HCT116 (cell line): Measurements from ENCODE around the gene TNFRSF6B. TPM values are rescaled to one million over a fixed set of nuclear protein-coding genes. Genes with fewer than 3 reads are reported as not detected.

Experiments
- ATAC-seq: fragments of 200-7000 bp; cut with Tn5 transposase; 2 replicates; pipeline ENCODE4 v1.9.1; 2020; ENCODE audit warnings: mild to moderate bottlenecking, moderate library complexity
- BruUV-seq: library from RNA; stranded (reverse); fragments of 400-500 nt; replicated peaks from 2 replicates; lab custom pipeline; 2021; lab: Mats Ljungman, UMichigan
- CTCF ChIA-PET: fragments of 300-600 bp; sonication (Branson Sonifier 250); formaldehyde crosslinking; loops from one replicate; lab custom pipeline; 2021; ENCODE audit warnings: antibody characterized with exemption; lab: Charles Lee
- POLR2A ChIA-PET: fragments of 300-600, 350-600 bp; sonication (Branson Sonifier 250); formaldehyde crosslinking; loops from one replicate; lab custom pipeline; 2021; ENCODE audit warnings: antibody characterized with exemption; lab: Charles Lee
- RAD21 ChIA-PET, 2 experiments: fragments of 300-600 bp; sonication (Branson Sonifier 250); formaldehyde crosslinking; loops; one replicate each; lab custom pipeline; 2023; ENCODE audit warnings: low total read pairs in 2 of 2; ENCODE audit not compliant: uncharacterized antibody in 2 of 2, unreplicated experiment in 2 of 2, low non-redundant PET in 1 of 2; lab: Charles Lee
- DNase-seq: peaks from one replicate; pipeline ENCODE4 v3.0.0-alpha.2; 2010; ENCODE audit warnings: low read depth, low spot score
- H2AFZ ChIP-seq: fragments of 200-600 bp; shearing (Covaris generic), sonication (generic); 2 replicates; pipeline ENCODE4 v1.6.1; 2017; ENCODE audit warnings: low read depth, mixed run types, mixed read lengths, antibody characterized with exemption, low read length; ENCODE audit not compliant: poor library complexity, severe bottlenecking
- H3K27ac ChIP-seq: 2 replicates; pipeline ENCODE4 v1.5.1; 2012; ENCODE audit warnings: low read depth, low read length
- H3K27me3 ChIP-seq: fragments of 200-600 bp; sonication (generic); 2 replicates; pipeline ENCODE4 v1.6.1; 2016; ENCODE audit warnings: mixed run types, low read length, mixed read lengths; ENCODE audit not compliant: insufficient read depth
- H3K36me3 ChIP-seq, 2 experiments: fragments of 200-500 bp in 1 of 2; fragments of 200-600 bp in 1 of 2; sonication (Bioruptor generic) in 1 of 2; sonication (generic) in 1 of 2; 2 replicates each; pipeline versions ENCODE4 v1.5.1 to v1.6.1; 2014 to 2016; ENCODE audit warnings: low read length in 2 of 2, inconsistent platforms in 1 of 2, mixed read lengths in 1 of 2, mixed run types in 1 of 2; ENCODE audit not compliant: insufficient read depth in 2 of 2, control insufficient read depth in 1 of 2
- H3K4me1 ChIP-seq, 2 experiments: fragments of 200-600 bp in 1 of 2; sonication (generic) in 1 of 2; 2 replicates each; pipeline versions ENCODE4 v1.5.1 to v1.6.1; 2012 to 2017; ENCODE audit warnings: low read length in 2 of 2, inconsistent platforms in 1 of 2, mild to moderate bottlenecking in 1 of 2, mixed read lengths in 1 of 2, mixed run types in 1 of 2, moderate library complexity in 1 of 2; ENCODE audit not compliant: insufficient read depth in 2 of 2, control insufficient read depth in 1 of 2
- H3K4me2 ChIP-seq: fragments of 200-600 bp; sonication (generic); 2 replicates; pipeline ENCODE4 v1.6.1; 2017; ENCODE audit warnings: mixed run types, low read length, mixed read lengths
- H3K4me3 ChIP-seq, 2 experiments: fragments of 200-600 bp in 1 of 2; sonication (generic) in 1 of 2; replicated peaks in 1 of 2; 2 replicates each; pipeline ENCODE4 v1.5.1; 2011 to 2016; ENCODE audit warnings: low read length in 2 of 2, control low read depth in 1 of 2, low read depth in 1 of 2, mild to moderate bottlenecking in 1 of 2, mixed read lengths in 1 of 2, mixed run types in 1 of 2
- H3K79me2 ChIP-seq: fragments of 200-600 bp; sonication (generic); 2 replicates; pipeline ENCODE4 v1.6.1; 2017; ENCODE audit warnings: mild to moderate bottlenecking, mixed run types, low read length, moderate library complexity, mixed read lengths; ENCODE audit not compliant: insufficient read depth
- H3K9ac ChIP-seq: fragments of 200-600 bp; sonication (generic); 2 replicates; pipeline ENCODE4 v1.6.1; 2016; ENCODE audit warnings: low read length, mixed read lengths
- H3K9me2 ChIP-seq: fragments of 200-600 bp; sonication (generic), shearing (Covaris generic); 2 replicates; pipeline ENCODE4 v1.6.1; 2017; ENCODE audit warnings: mixed run types, mild to moderate bottlenecking, moderate library complexity; ENCODE audit not compliant: insufficient read depth
- H3K9me3 ChIP-seq, 2 experiments: fragments of 200-500 bp in 1 of 2; fragments of 200-600 bp in 1 of 2; sonication (Bioruptor generic) in 1 of 2; sonication (generic) in 1 of 2; 2 replicates each; pipeline ENCODE4 v1.6.1; 2014 to 2017; ENCODE audit warnings: low read length in 2 of 2, mixed read lengths in 2 of 2, inconsistent platforms in 1 of 2, low read depth in 1 of 2, mild to moderate bottlenecking in 1 of 2, mixed run types in 1 of 2, moderate library complexity in 1 of 2; ENCODE audit not compliant: control insufficient read depth in 1 of 2, insufficient read depth in 1 of 2
- H4K20me1 ChIP-seq: fragments of 200-600 bp; sonication (generic), shearing (Covaris generic); 2 replicates; pipeline ENCODE4 v1.6.1; 2017; ENCODE audit warnings: mixed run types, mild to moderate bottlenecking, moderate library complexity; ENCODE audit not compliant: insufficient read depth
- CBX3 ChIP-seq: IDR thresholded peaks from 2 replicates; pipeline ENCODE4 v1.6.1; 2012; ENCODE audit warnings: low read depth
- CEBPB ChIP-seq: IDR thresholded peaks from 2 replicates; pipeline ENCODE4 v1.6.1; 2012; ENCODE audit warnings: low read depth
- JUND ChIP-seq: IDR thresholded peaks from 2 replicates; pipeline ENCODE4 v1.6.1; 2012
- REST ChIP-seq: IDR thresholded peaks from 2 replicates; pipeline ENCODE4 v1.6.1; 2012; ENCODE audit warnings: low read depth
- YY1 ChIP-seq: IDR thresholded peaks from 2 replicates; pipeline ENCODE4 v1.6.1; 2011; ENCODE audit warnings: low read length, low read depth, moderate library complexity, mild to moderate bottlenecking; ENCODE audit not compliant: insufficient replicate concordance; ENCODE audit errors: extremely low read depth
- intact Hi-C: fragments of 100-400 bp; cut with micrococcal nuclease; formaldehyde crosslinking; loops from 2 replicates; pipeline ENCODE4 v1.10.0; 2022
- total RNA-seq: library from RNA; stranded (reverse); gene quantifications from one replicate; pipeline ENCODE4 v1.2.1, GENCODE V29; 2021; ENCODE audit not compliant: unreplicated experiment

Gene TNFRSF6B
- total RNA-seq, 1 experiment from 2014 or later: 147 TPM

- intact Hi-C loops: no loop called here
- no peak overlapping the region for H3K27ac ChIP-seq
- POLR2A ChIA-PET: no interaction called here
- H3K36me3 ChIP-seq: peaks cover 3 to 23% of the 10 kb centered on the region in 2 experiments; a peak in 2 of 4 replicates
- H3K4me1 ChIP-seq: peaks cover 7 to 16% of the 10 kb centered on the region in 2 experiments; a peak in 3 of 4 replicates
- H2AFZ ChIP-seq: no peak overlapping the region
- CTCF ChIA-PET: no interaction called here
- H3K9me3 ChIP-seq: no peaks in the 10 kb centered on the region
- ATAC-seq: no peak
- no peak for TF ChIP-seq JUND
- no peak for TF ChIP-seq YY1
- no peak for TF ChIP-seq REST
- TF ChIP-seq CBX3: no peak
- TF ChIP-seq CEBPB: no peak
- TF ChIP-seq, all 23 proteins: peak for 0
- H3K27me3 ChIP-seq: no peaks in the 10 kb centered on the region
- H3K79me2 ChIP-seq: peaks cover 18% of the 10 kb centered on the region
- no TSS peak for BruUV-seq
- no peak overlapping the region for H3K4me2 ChIP-seq
- H3K4me3 ChIP-seq: no peak overlapping the region
- no peak overlapping the region for H3K9ac ChIP-seq
- no peaks in the 10 kb centered on the region for H4K20me1 ChIP-seq
- no peaks in the 10 kb centered on the region for H3K9me2 ChIP-seq
- RAD21 ChIA-PET: no interaction called here
- DNase-seq: no peak
These were observed 47.7 kb downstream of the TNFRSF6B start for GRCh38 chr20:63744158-63744557.
